H9 (cell line): ENCODE results near the gene CHMP4A. TPM values are rescaled to one million over a fixed set of nuclear protein-coding genes. Genes with fewer than 3 reads are reported as not detected.

Experiments used
- DNase-seq: peaks from one replicate; pipeline ENCODE4 v3.0.0-alpha.2; 2017
- H2AFZ ChIP-seq: one replicate; pipeline ENCODE4 v1.6.1; 2013; ENCODE audit warnings: mild to moderate bottlenecking, low read length, control low read depth, moderate library complexity
- H2AK5ac ChIP-seq: 2 replicates; pipeline ENCODE4 v1.6.1; 2013; ENCODE audit warnings: low read length, control low read depth, mixed read lengths; ENCODE audit not compliant: insufficient read length
- H2BK120ac ChIP-seq: one replicate; pipeline ENCODE4 v1.6.1; 2013; ENCODE audit warnings: low read depth, mild to moderate bottlenecking, low read length, control low read depth, inconsistent platforms; ENCODE audit not compliant: poor library complexity, severe bottlenecking
- H2BK12ac ChIP-seq: 2 replicates; pipeline ENCODE4 v1.6.1; 2013; ENCODE audit warnings: low read length, control low read depth, mixed read lengths, low read depth; ENCODE audit not compliant: insufficient read length
- H2BK15ac ChIP-seq: 2 replicates; pipeline ENCODE4 v1.6.1; 2013; ENCODE audit warnings: low read depth, low read length, control low read depth
- H2BK20ac ChIP-seq: one replicate; pipeline ENCODE4 v1.6.1; 2013; ENCODE audit warnings: low read depth, mild to moderate bottlenecking, low read length, control low read depth, inconsistent platforms; ENCODE audit not compliant: poor library complexity, severe bottlenecking
- H2BK5ac ChIP-seq: 2 replicates; pipeline ENCODE4 v1.6.1; 2013; ENCODE audit warnings: low read length, control low read depth, mixed read lengths; ENCODE audit not compliant: insufficient read length
- H3K14ac ChIP-seq: 2 replicates; pipeline ENCODE4 v1.6.1; 2013; ENCODE audit warnings: low read length, control low read depth; ENCODE audit not compliant: insufficient read depth
- H3K18ac ChIP-seq: 2 replicates; pipeline ENCODE4 v1.6.1; 2013; ENCODE audit warnings: low read depth, mild to moderate bottlenecking, mixed read lengths, low read length, control low read depth; ENCODE audit not compliant: insufficient read length
- H3K23ac ChIP-seq: 2 replicates; pipeline ENCODE4 v1.6.1; 2013; ENCODE audit warnings: low read length, control low read depth, mixed read lengths, low read depth; ENCODE audit not compliant: insufficient read length
- H3K23me2 ChIP-seq: 2 replicates; pipeline ENCODE4 v1.6.1; 2013; ENCODE audit warnings: low read depth, mild to moderate bottlenecking, mixed read lengths, low read length, control low read depth; ENCODE audit not compliant: insufficient read length, poor library complexity, severe bottlenecking
- H3K27ac ChIP-seq: 2 replicates; pipeline ENCODE4 v1.5.1; 2013; ENCODE audit warnings: low read length, control low read depth, mixed read lengths, low read depth; ENCODE audit not compliant: insufficient read length
- H3K27me3 ChIP-seq: 2 replicates; pipeline ENCODE4 v1.6.1; 2013; ENCODE audit warnings: low read length, control low read depth, inconsistent platforms; ENCODE audit not compliant: insufficient read depth
- H3K4ac ChIP-seq: 2 replicates; pipeline ENCODE4 v1.6.1; 2013; ENCODE audit warnings: low read depth, mild to moderate bottlenecking, control low read depth, inconsistent platforms, low read length, moderate library complexity
- H3K4me1 ChIP-seq: 2 replicates; pipeline ENCODE4 v1.6.1; 2013; ENCODE audit warnings: low read length, control low read depth, inconsistent platforms; ENCODE audit not compliant: insufficient read depth
- H3K4me2 ChIP-seq: 2 replicates; pipeline ENCODE4 v1.6.1; 2013; ENCODE audit warnings: low read length, control low read depth, mixed read lengths; ENCODE audit not compliant: insufficient read length, insufficient read depth
- H3K56ac ChIP-seq: 2 replicates; pipeline ENCODE4 v1.6.1; 2013; ENCODE audit warnings: low read depth, mild to moderate bottlenecking, mixed read lengths, low read length, control low read depth; ENCODE audit not compliant: insufficient read length
- H3K79me1 ChIP-seq: 2 replicates; pipeline ENCODE4 v1.6.1; 2013; ENCODE audit warnings: low read depth, mild to moderate bottlenecking, moderate library complexity, low read length, control low read depth, inconsistent platforms; ENCODE audit not compliant: insufficient read depth, poor library complexity, severe bottlenecking
- H3K79me2 ChIP-seq: 2 replicates; pipeline ENCODE4 v1.6.1; 2013; ENCODE audit warnings: low read length, control low read depth, inconsistent platforms; ENCODE audit not compliant: insufficient read depth
- H3K9ac ChIP-seq: 2 replicates; pipeline ENCODE4 v1.6.1; 2013; ENCODE audit warnings: low read length, control low read depth, mixed read lengths; ENCODE audit not compliant: insufficient read length; ENCODE audit errors: extremely low read depth
- H3K9me3 ChIP-seq: one replicate; pipeline ENCODE4 v1.6.1; 2013; ENCODE audit warnings: low read depth, low read length, inconsistent platforms; ENCODE audit not compliant: control insufficient read depth
- H3T11ph ChIP-seq: one replicate; pipeline ENCODE4 v1.6.1; 2013; ENCODE audit warnings: mild to moderate bottlenecking, low read length, control low read depth, inconsistent platforms
- H4K20me1 ChIP-seq: one replicate; pipeline ENCODE4 v1.6.1; 2013; ENCODE audit not compliant: control insufficient read depth, insufficient read length, insufficient read depth
- H4K5ac ChIP-seq: 2 replicates; pipeline ENCODE4 v1.6.1; 2013; ENCODE audit warnings: low read depth, mild to moderate bottlenecking, mixed read lengths, low read length, control low read depth; ENCODE audit not compliant: insufficient read length
- H4K8ac ChIP-seq: replicated peaks from 2 replicates; pipeline ENCODE4 v1.6.1; 2013; ENCODE audit warnings: low read length, control low read depth, mixed read lengths, low read depth; ENCODE audit not compliant: insufficient read length
- H4K91ac ChIP-seq: 2 replicates; pipeline ENCODE4 v1.6.1; 2013; ENCODE audit warnings: low read depth, mild to moderate bottlenecking, moderate library complexity, mixed read lengths, low read length, control low read depth; ENCODE audit not compliant: insufficient read length
- H3K27ac Mint-ChIP-seq, 3 experiments: 2 replicates in 2 of 3; 3 replicates in 1 of 3; pipeline ENCODE4 v1.8.0; 2020 to 2021; ENCODE audit warnings: mixed read lengths in 3 of 3, mild to moderate bottlenecking in 1 of 3, moderate library complexity in 1 of 3
- H3K27me3 Mint-ChIP-seq: 2 replicates; pipeline ENCODE4 v1.8.0; 2021; ENCODE audit warnings: low read depth, mild to moderate bottlenecking, moderate library complexity, mixed read lengths
- H3K36me3 Mint-ChIP-seq, 3 experiments: 2 replicates in 2 of 3; 3 replicates in 1 of 3; pipeline ENCODE4 v1.8.0; 2020 to 2021; ENCODE audit warnings: low read depth in 3 of 3, mixed read lengths in 3 of 3; ENCODE audit not compliant: insufficient read depth in 1 of 3
- H3K4me1 Mint-ChIP-seq, 2 experiments: 2 replicates each; pipeline ENCODE4 v1.8.0; 2020; ENCODE audit warnings: mixed read lengths in 2 of 2
- H3K4me3 Mint-ChIP-seq, 2 experiments: 2 replicates in 1 of 2; 3 replicates in 1 of 2; pipeline ENCODE4 v1.8.0; 2020 to 2021; ENCODE audit warnings: mild to moderate bottlenecking in 2 of 2, mixed read lengths in 2 of 2, moderate library complexity in 1 of 2
- H3K9me3 Mint-ChIP-seq, 2 experiments: 2 replicates in 1 of 2; 3 replicates in 1 of 2; pipeline ENCODE4 v1.8.0; 2020; ENCODE audit warnings: mild to moderate bottlenecking in 2 of 2, mixed read lengths in 2 of 2, moderate library complexity in 1 of 2
- WGBS: extraction: QIAGEN DNeasy Blood & Tissue Kit; methylation state at CpG from one replicate; pipeline ENCODE4 v1.1.7; 2013; ENCODE audit warnings: missing lambda C conversion rate, low lambda C conversion rate, mixed read lengths; ENCODE audit not compliant: insufficient read length; ENCODE audit errors: extremely low coverage; 5-methylcytosine and 5-hydroxymethylcytosine counted together
- total RNA-seq: library from RNA; stranded (reverse); gene quantifications from 2 replicates; pipeline ENCODE4 v1.2.1, GENCODE V29; 2021
- TF ChIP-seq, protein P1 (sequence below): fragments of 200-600 bp; sonication (generic); conservative IDR thresholded peaks from 3 replicates; pipeline ENCODE4 v1.8.0; 2021; ENCODE audit warnings: antibody characterized with exemption, mild to moderate bottlenecking

Gene CHMP4A
- total RNA-seq, 1 experiment from 2014 or later, result 46.2 TPM

DNA sequence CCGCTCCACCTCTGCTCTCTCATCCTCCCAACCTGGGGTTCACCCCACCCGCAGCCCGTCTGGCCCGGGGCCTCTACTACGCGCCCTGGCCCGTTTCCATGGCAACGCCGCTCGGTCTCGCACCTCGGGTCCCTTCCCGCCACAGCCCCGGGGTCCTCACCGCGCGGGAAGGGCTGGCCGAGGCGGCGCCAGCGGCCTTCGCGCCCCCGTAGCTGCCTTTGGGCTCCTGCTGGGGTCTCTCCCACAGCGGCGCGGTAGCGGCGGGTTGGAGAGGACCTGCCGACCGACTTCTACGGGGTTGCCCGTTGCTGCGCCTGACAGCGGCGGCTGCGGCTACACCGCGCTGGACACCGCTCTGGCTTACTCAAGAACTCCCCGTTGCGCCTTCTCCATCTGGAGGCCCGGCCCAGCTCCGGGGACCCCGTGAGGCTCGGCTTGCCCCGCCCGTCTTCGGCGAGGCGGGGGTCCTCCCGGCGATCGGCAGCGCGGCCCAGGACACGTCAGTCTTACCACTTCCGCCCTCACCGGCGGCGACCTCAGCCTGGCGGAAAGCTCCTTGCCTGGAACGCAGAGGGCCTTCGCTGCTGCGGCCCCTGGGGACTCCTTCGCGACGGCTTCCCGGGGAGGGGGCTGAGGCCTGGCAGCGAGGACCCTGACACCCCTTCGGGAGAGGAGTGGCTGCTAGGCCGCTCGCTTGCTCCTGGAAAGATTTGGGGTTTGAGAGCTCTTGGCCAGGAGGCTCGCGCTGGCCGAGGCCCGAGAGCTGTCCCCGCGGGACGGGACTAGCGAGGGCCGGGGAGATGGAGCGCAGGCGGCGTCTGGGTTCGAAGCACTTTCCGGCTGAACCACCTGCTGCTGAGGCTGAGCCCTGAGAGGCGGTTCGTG lies 17.9 kb downstream of the CHMP4A start, which contains the start of gene TM9SF1:
TM9SF1 (minus strand) TSS at position 256 of the 885 bp plus-strand sequence. CDS start 422 bp downstream, outside the sequence.
- Histone ChIP-seq H3T11ph (no peak within 1 kb of the TSS), H3K4me2 (peak within 1 kb of the TSS; percentile 71), H2BK12ac (peak within 1 kb of the TSS; percentile 17), H4K91ac (no peak within 1 kb of the TSS), H4K8ac (no peak within 1 kb of the TSS), H3K9ac (peak within 1 kb of the TSS; percentile 69), H2BK20ac (no peak within 1 kb of the TSS), H3K79me1 (no peaks in the 10 kb centered on the region), H3K27ac (peak within 1 kb of the TSS; percentile 7), H2AFZ (no peak within 1 kb of the TSS), H3K79me2 (no peaks in the 10 kb centered on the region), H2BK120ac (peak within 1 kb of the TSS; percentile 69), H2BK5ac (no peak within 1 kb of the TSS), H3K23ac (no peak within 1 kb of the TSS), H3K9me3 (no peaks in the 10 kb centered on the region), H3K56ac (no peak within 1 kb of the TSS), H4K20me1 (no peaks in the 10 kb centered on the region), H4K5ac (no peak within 1 kb of the TSS), H3K14ac (peak within 1 kb of the TSS; percentile 94), H3K18ac (peak within 1 kb of the TSS; percentile 87), H3K27me3 (no peaks in the 10 kb centered on the region), H3K4ac (no peak within 1 kb of the TSS), H2BK15ac (no peak within 1 kb of the TSS; the same call in 1 of the 2 replicates), H2AK5ac (no peak within 1 kb of the TSS), H3K4me1 (no peaks in the 10 kb centered on the region), H3K23me2 (peaks cover 8% of the 10 kb centered on the region)
- peak within 1 kb of the TSS; percentile 92 to 98 for H3K4me3 Mint-ChIP-seq
- WGBS, result no CpG with 5 or more reads among the region's 89 CpGs
- H3K4me1 Mint-ChIP-seq, result peaks cover 24 to 26% of the 10 kb centered on the region in 2 experiments
- peaks cover 0 to 1% of the 10 kb centered on the region in 2 experiments; a peak in 2 of 5 replicates for H3K9me3 Mint-ChIP-seq
- H3K36me3 Mint-ChIP-seq, result peaks cover 17 to 52% (median 47%) of the 10 kb centered on the region in 3 experiments
- H3K27me3 Mint-ChIP-seq, result no peaks in the 10 kb centered on the region
- H3K27ac Mint-ChIP-seq, result peak within 1 kb of the TSS; percentile 96 to 98 (median 97)
- TF ChIP-seq, protein P1, sequence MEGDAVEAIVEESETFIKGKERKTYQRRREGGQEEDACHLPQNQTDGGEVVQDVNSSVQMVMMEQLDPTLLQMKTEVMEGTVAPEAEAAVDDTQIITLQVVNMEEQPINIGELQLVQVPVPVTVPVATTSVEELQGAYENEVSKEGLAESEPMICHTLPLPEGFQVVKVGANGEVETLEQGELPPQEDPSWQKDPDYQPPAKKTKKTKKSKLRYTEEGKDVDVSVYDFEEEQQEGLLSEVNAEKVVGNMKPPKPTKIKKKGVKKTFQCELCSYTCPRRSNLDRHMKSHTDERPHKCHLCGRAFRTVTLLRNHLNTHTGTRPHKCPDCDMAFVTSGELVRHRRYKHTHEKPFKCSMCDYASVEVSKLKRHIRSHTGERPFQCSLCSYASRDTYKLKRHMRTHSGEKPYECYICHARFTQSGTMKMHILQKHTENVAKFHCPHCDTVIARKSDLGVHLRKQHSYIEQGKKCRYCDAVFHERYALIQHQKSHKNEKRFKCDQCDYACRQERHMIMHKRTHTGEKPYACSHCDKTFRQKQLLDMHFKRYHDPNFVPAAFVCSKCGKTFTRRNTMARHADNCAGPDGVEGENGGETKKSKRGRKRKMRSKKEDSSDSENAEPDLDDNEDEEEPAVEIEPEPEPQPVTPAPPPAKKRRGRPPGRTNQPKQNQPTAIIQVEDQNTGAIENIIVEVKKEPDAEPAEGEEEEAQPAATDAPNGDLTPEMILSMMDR, result no peak
- peak; percentile 89 for DNase-seq
